ENCODE data around the gene PHB1.
"Not testable (repeated sequence)": the region's sequence is repeated elsewhere in the genome, so short reads cannot be mapped to it uniquely, and the experiment has no call there.

PHB1 gene

GRCh38 chr17:49390548-49391324 lies 23.9 kb downstream of the PHB1 start:
- Histone ChIP-seq H3K4me3 (ENCODE audit: insufficient read depth, low read depth, low read length, poor library complexity, severe bottlenecking) (peak overlapping the region; percentile 11), H3K27me3 (replicated peaks; ENCODE audit: control insufficient read depth, insufficient read depth, low read length, poor library complexity, severe bottlenecking) (no peaks in the 10 kb centered on the region), H3K27ac (ENCODE audit: insufficient read depth, low read length, poor library complexity, severe bottlenecking) (peak overlapping the region; percentile 43), H3K4me1 (ENCODE audit: control insufficient read depth, insufficient read depth, low read length, poor library complexity, severe bottlenecking) (peaks cover 56% of the 10 kb centered on the region), H3K9me3 (ENCODE audit: control insufficient read depth, low read length) (no peaks in the 10 kb centered on the region), H3K36me3 (ENCODE audit: control insufficient read depth, insufficient read depth, low read length) (no peaks in the 10 kb centered on the region)
- DNase-seq = no peak

GRCh38 chr17:49389514-49390347 lies 25.0 kb downstream of the PHB1 start:
- not testable (repeated sequence) for H3K9me3 ChIP-seq (ENCODE audit: control insufficient read depth, low read length); H3K27me3 ChIP-seq (replicated peaks; ENCODE audit: control insufficient read depth, insufficient read depth, low read length, poor library complexity, severe bottlenecking); DNase-seq; H3K36me3 ChIP-seq (ENCODE audit: control insufficient read depth, insufficient read depth, low read length); H3K4me3 ChIP-seq (ENCODE audit: insufficient read depth, low read depth, low read length, poor library complexity, severe bottlenecking)
- Histone ChIP-seq H3K4me1 (ENCODE audit: control insufficient read depth, insufficient read depth, low read length, poor library complexity, severe bottlenecking) (peaks cover 52% of the 10 kb centered on the region), H3K27ac (ENCODE audit: insufficient read depth, low read length, poor library complexity, severe bottlenecking) (peak overlapping the region; percentile 43)

GRCh38 chr17:49388692-49389513 lies 25.8 kb downstream of the PHB1 start:
- no peak for DNase-seq
- Histone ChIP-seq H3K4me3 (ENCODE audit: insufficient read depth, low read depth, low read length, poor library complexity, severe bottlenecking) (peak overlapping the region; percentile 10), H3K27me3 (replicated peaks; ENCODE audit: control insufficient read depth, insufficient read depth, low read length, poor library complexity, severe bottlenecking) (no peaks in the 10 kb centered on the region), H3K9me3 (ENCODE audit: control insufficient read depth, low read length) (no peaks in the 10 kb centered on the region), H3K4me1 (ENCODE audit: control insufficient read depth, insufficient read depth, low read length, poor library complexity, severe bottlenecking) (peaks cover 48% of the 10 kb centered on the region), H3K27ac (ENCODE audit: insufficient read depth, low read length, poor library complexity, severe bottlenecking) (peak overlapping the region; percentile 63), H3K36me3 (ENCODE audit: control insufficient read depth, insufficient read depth, low read length) (no peaks in the 10 kb centered on the region)

DNA sequence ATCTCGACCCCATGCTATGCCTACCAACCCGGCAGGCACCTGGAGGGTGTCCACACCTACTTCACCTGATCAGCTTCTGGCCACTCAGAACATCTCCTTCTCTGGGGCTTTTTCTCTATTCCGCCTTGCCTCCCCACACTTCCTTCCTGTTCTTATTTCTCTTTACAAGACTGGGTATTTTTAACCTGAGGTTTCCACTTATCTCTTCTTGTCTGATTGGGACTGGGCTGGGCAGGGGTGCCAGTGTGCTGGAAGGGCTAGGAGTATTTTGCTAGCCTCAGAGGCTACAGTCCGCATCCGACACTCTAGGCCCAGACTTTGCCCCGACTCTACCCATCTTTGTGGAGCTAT lies 26.4 kb downstream of the PHB1 start:
- peaks cover 46% of the 10 kb centered on the region for H3K4me1 ChIP-seq (ENCODE audit: control insufficient read depth, insufficient read depth, low read length, poor library complexity, severe bottlenecking)
- no peaks in the 10 kb centered on the region for H3K36me3 ChIP-seq (ENCODE audit: control insufficient read depth, insufficient read depth, low read length)
- H3K27me3 ChIP-seq (replicated peaks; ENCODE audit: control insufficient read depth, insufficient read depth, low read length, poor library complexity, severe bottlenecking) = no peaks in the 10 kb centered on the region
- peak overlapping the region; percentile 6 for H3K4me3 ChIP-seq (ENCODE audit: insufficient read depth, low read depth, low read length, poor library complexity, severe bottlenecking)
- no peaks in the 10 kb centered on the region for H3K9me3 ChIP-seq (ENCODE audit: control insufficient read depth, low read length)
- H3K27ac ChIP-seq (ENCODE audit: insufficient read depth, low read length, poor library complexity, severe bottlenecking) = peak overlapping the region; percentile 63
- DNase-seq = peak; percentile 23 to 32 (median 27)

DNA sequence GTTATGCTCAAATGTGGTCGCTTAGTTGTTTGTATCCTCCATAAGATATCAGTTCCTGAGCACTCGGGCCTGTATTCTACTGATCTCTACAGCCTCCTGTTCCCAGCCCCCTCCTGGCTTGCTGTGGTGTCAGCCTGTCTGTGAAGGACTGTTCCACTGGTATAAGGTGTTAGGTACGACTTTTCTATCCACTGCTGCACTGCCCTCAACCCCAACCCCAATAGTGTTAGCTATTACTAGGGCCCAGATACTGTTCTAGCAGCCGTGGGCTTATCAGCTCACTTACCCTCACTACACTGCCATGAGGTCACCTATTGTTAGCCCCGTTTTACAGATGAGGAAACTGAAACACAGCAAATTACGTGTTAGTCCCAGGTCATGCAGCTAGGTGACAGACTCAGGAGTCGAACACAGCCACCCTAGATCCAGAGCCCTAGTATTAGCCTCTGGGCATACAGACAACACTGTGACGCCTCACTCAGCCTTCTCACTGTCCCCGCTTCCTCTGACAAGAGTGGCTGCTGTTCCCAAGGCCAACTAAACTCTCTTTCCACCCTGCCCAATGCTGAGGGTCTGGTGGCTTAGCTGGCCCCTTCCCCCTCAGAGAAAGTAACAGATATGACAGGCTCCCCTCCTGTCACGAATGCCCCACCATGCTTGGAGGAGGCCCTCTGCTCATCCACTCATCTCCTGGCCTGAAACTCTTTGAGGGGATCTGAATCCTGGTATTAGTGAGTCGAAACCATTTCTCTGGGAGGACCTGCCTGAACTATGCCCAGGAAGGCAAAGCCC lies 27.0 kb downstream of the PHB1 start:
- DNase-seq = peak in 1 of 3 donors; percentile 10
- Histone ChIP-seq H3K9me3 (ENCODE audit: control insufficient read depth, low read length) (no peaks in the 10 kb centered on the region), H3K4me3 (ENCODE audit: insufficient read depth, low read depth, low read length, poor library complexity, severe bottlenecking) (peak overlapping the region; percentile 6), H3K36me3 (ENCODE audit: control insufficient read depth, insufficient read depth, low read length) (no peaks in the 10 kb centered on the region), H3K4me1 (ENCODE audit: control insufficient read depth, insufficient read depth, low read length, poor library complexity, severe bottlenecking) (peaks cover 46% of the 10 kb centered on the region), H3K27me3 (replicated peaks; ENCODE audit: control insufficient read depth, insufficient read depth, low read length, poor library complexity, severe bottlenecking) (no peaks in the 10 kb centered on the region), H3K27ac (ENCODE audit: insufficient read depth, low read length, poor library complexity, severe bottlenecking) (peak overlapping the region; percentile 63)

- H3K27ac ChIP-seq (ENCODE audit: insufficient read depth, low read length, poor library complexity, severe bottlenecking) = no peak overlapping the region
- no peaks in the 10 kb centered on the region for H3K27me3 ChIP-seq (replicated peaks; ENCODE audit: control insufficient read depth, insufficient read depth, low read length, poor library complexity, severe bottlenecking)
- no peak overlapping the region for H3K4me3 ChIP-seq (ENCODE audit: insufficient read depth, low read depth, low read length, poor library complexity, severe bottlenecking)
- no peaks in the 10 kb centered on the region for H3K36me3 ChIP-seq (ENCODE audit: control insufficient read depth, insufficient read depth, low read length)
- peaks cover 43% of the 10 kb centered on the region for H3K4me1 ChIP-seq (ENCODE audit: control insufficient read depth, insufficient read depth, low read length, poor library complexity, severe bottlenecking)
- DNase-seq = no peak
- H3K9me3 ChIP-seq (ENCODE audit: control insufficient read depth, low read length) = no peaks in the 10 kb centered on the region
These were observed 28.3 kb downstream of the PHB1 start for GRCh38 chr17:49386373-49386772.

DNA sequence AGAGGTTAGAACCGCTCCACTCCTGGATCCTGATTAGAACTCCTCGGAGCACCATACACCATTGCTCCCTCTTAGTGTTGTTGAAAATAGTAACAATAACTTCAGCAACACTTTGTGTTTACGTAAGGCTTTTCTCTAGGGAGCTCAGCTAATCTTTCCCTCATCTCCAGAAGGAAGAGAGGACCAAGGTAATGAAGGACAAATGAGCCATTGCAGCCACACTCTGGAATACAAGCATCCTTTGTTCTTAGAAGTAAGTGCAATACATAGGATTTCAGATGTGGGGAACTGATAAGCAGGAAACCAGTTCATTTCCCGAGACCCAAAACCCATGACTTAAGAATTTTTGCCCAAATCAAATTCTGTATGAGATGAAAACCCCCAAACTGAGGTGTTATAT lies 29.7 kb downstream of the PHB1 start:
- no peaks in the 10 kb centered on the region for H3K27me3 ChIP-seq (replicated peaks; ENCODE audit: control insufficient read depth, insufficient read depth, low read length, poor library complexity, severe bottlenecking)
- peaks cover 29% of the 10 kb centered on the region for H3K4me1 ChIP-seq (ENCODE audit: control insufficient read depth, insufficient read depth, low read length, poor library complexity, severe bottlenecking)

GRCh38 chr17:49383060-49383459 lies 31.6 kb downstream of the PHB1 start:
- H3K27me3 ChIP-seq (replicated peaks; ENCODE audit: control insufficient read depth, insufficient read depth, low read length, poor library complexity, severe bottlenecking) = no peaks in the 10 kb centered on the region
- no peak overlapping the region for H3K27ac ChIP-seq (ENCODE audit: insufficient read depth, low read length, poor library complexity, severe bottlenecking)
- H3K4me1 ChIP-seq (ENCODE audit: control insufficient read depth, insufficient read depth, low read length, poor library complexity, severe bottlenecking) = peaks cover 10% of the 10 kb centered on the region
- H3K9me3 ChIP-seq (ENCODE audit: control insufficient read depth, low read length) = no peaks in the 10 kb centered on the region
- H3K36me3 ChIP-seq (ENCODE audit: control insufficient read depth, insufficient read depth, low read length) = no peaks in the 10 kb centered on the region
- H3K4me3 ChIP-seq (ENCODE audit: insufficient read depth, low read depth, low read length, poor library complexity, severe bottlenecking) = no peak overlapping the region
- no peak for DNase-seq

More for the DNA sequence above, 29.7 kb downstream of the PHB1 start:
- Histone ChIP-seq H3K9me3 (ENCODE audit: control insufficient read depth, low read length) (no peaks in the 10 kb centered on the region), H3K27ac (ENCODE audit: insufficient read depth, low read length, poor library complexity, severe bottlenecking) (no peak overlapping the region), H3K36me3 (ENCODE audit: control insufficient read depth, insufficient read depth, low read length) (no peaks in the 10 kb centered on the region), H3K4me3 (ENCODE audit: insufficient read depth, low read depth, low read length, poor library complexity, severe bottlenecking) (no peak overlapping the region)
- DNase-seq = no peak

- H3K4me3 ChIP-seq (ENCODE audit: insufficient read depth, low read depth, low read length, poor library complexity, severe bottlenecking) = no peak overlapping the region
- H3K27me3 ChIP-seq (replicated peaks; ENCODE audit: control insufficient read depth, insufficient read depth, low read length, poor library complexity, severe bottlenecking) = no peaks in the 10 kb centered on the region
- peaks cover 5% of the 10 kb centered on the region for H3K4me1 ChIP-seq (ENCODE audit: control insufficient read depth, insufficient read depth, low read length, poor library complexity, severe bottlenecking)
- no peak for DNase-seq
- no peaks in the 10 kb centered on the region for H3K9me3 ChIP-seq (ENCODE audit: control insufficient read depth, low read length)
- no peak overlapping the region for H3K27ac ChIP-seq (ENCODE audit: insufficient read depth, low read length, poor library complexity, severe bottlenecking)
- H3K36me3 ChIP-seq (ENCODE audit: control insufficient read depth, insufficient read depth, low read length) = no peaks in the 10 kb centered on the region
These were observed 32.1 kb downstream of the PHB1 start for GRCh38 chr17:49382556-49382955.
